ENCODE measurements around the gene ARHGAP30. TPM values are rescaled to one million over a fixed set of nuclear protein-coding genes. Genes with fewer than 3 reads are reported as not detected.

ARHGAP30 gene
- total RNA-seq, 2 experiments from 2014 or later: 277 to 281 TPM

DNA sequence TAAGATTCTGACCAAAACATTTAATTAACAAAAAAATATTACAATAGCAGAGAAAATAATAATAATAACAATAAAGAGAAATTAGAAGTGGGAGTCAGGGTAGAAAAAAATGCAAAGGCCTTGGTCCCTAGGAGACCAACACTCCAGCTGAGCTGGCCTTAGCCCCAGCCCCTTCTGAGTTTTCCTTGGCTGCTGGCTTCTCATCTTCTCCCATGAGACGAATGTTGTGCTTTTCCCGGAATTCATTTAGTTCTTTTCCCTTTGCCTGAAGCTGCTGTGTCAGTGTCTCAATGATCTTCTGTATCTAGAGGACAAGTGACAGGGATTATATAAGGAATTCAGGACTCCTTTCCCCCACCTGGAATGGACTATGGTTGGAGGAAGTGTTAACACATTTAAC is 30.9 kb upstream of the ARHGAP30 start:
- ChIA-PET CTCF (interaction anchor here (9.8 kb wide), 1 partner anchor 28 kb away, joined by 292 read pairs; the partner anchor contains the start of gene ARHGAP30), POLR2A (interaction anchor here (0.6 to 6.0 kb wide), 6 partner anchors 16 to 300 kb away, joined by 3 to 86 read pairs (median 4); partner anchors contain the start of genes ARHGAP30, DEDD and USF1)
- H3K27me3 Mint-ChIP-seq (ENCODE audit: low read depth): peaks cover 2% of the 10 kb centered on the region
- peaks cover 28% of the 10 kb centered on the region for H3K4me1 Mint-ChIP-seq (ENCODE audit: low read depth)
- no peaks in the 10 kb centered on the region for H3K9me3 Mint-ChIP-seq (ENCODE audit: insufficient read depth)
- ATAC-seq: no peak
- H3K27ac Mint-ChIP-seq: no peak overlapping the region
- H3K4me3 Mint-ChIP-seq: no peak overlapping the region
- DNase-seq: no peak
- H3K36me3 Mint-ChIP-seq (ENCODE audit: low read depth): peaks cover 29% of the 10 kb centered on the region

DNA sequence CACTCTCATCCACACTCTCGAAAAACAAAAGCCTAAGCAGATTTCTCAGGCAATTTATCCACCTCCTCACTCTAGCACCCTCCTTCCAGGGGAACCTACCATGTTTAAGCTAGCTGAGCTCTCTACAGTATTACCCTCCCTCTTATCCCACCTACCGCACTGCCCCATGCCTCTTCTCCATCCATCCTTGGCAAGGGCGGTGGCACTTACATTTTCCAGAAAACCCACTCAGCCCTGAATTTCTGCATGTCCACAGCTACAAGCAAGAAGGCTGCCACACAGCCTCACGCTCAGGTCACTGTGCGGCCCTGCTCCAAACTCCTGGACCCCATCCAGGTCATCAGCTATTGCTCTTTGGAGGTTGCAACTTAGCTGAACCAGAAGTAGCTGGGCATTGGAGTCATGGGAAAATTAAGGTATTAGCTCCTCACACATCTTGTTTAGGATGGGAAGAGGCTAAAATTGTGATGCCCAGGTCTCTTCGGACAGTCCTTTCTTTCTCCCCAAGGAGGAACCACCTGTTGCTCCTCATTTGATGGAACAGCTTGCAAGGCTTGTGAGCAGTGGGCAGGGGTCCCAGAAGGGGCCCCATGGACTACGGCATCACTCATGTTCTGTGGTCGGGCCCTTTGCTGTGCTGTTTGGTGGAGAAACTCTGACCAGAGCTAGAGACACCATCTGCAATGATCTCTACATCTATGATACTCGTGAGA is 29.6 kb upstream of the ARHGAP30 start:
- peaks cover 2% of the 10 kb centered on the region for H3K27me3 Mint-ChIP-seq (ENCODE audit: low read depth)
- peaks cover 28% of the 10 kb centered on the region for H3K4me1 Mint-ChIP-seq (ENCODE audit: low read depth)
- H3K9me3 Mint-ChIP-seq (ENCODE audit: insufficient read depth): no peaks in the 10 kb centered on the region
- ChIA-PET CTCF (interaction anchor here (0.6 to 9.8 kb wide), 15 partner anchors 13 to 110 kb away, joined by 3 to 292 read pairs (median 4); partner anchors contain the start of genes ARHGAP30, DEDD and USF1), POLR2A (interaction anchor here (0.6 to 6.0 kb wide), 8 partner anchors 29 to 719 kb away, joined by 3 to 86 read pairs (median 5); partner anchors contain the start of genes ARHGAP30, DEDD, TSTD1 and USF1)
- DNase-seq (no peak), ATAC-seq (no peak)
- peak overlapping the region; percentile 64 for H3K27ac Mint-ChIP-seq
- H3K36me3 Mint-ChIP-seq (ENCODE audit: low read depth): peaks cover 29% of the 10 kb centered on the region
- H3K4me3 Mint-ChIP-seq: peak overlapping the region; percentile 74

DNA sequence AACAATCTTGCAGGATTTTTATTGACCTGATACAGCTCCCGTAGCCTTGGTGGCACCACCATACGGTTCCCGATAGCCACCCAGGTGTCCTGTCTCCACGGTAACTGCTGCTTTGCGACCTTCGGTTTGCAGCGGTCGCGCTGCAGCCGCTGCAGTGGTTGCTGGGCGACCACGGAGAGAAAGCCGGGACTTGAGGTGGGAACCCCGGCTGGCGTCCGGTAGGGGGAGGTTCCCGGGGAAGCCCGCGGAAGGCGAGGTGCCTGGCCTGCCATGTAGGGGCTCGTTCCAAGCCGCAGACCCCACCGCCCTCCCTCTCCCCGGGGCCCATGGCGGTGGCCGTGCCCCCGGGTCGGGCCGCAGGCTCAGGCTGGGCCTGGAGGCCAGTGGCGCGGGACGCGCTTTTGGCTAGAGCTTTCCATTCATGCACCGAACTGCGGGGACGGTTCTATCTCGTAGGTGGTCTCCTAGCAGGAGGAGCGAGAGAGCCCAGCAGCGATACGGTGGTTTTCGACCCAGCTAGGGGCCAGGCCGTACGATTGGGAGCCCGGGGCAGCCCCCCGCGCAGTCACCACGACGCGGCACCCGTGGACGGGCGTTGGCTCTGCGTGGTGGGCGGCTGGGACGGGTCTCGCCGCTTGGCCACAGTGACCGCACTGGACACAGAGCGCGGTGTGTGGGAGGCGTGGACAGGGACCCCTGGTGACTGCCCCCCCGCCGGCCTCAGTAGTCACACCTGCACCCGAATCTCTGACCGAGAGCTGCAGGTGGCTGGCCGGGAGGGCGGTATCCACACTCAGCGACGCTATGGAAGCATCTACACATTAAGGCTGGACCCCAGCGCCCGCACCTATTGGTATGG is 28.7 kb upstream of the ARHGAP30 start, which contains the start of gene KLHDC9:
TSS of gene KLHDC9 (plus strand) at position 152 of the 859 bp plus-strand sequence. CDS start at position 327, 175 bp downstream.
- Mint-ChIP-seq H3K27ac (peak within 1 kb of the TSS; percentile 91), H3K4me1 (ENCODE audit: low read depth) (peaks cover 30% of the 10 kb centered on the region), H3K27me3 (ENCODE audit: low read depth) (peaks cover 2% of the 10 kb centered on the region), H3K4me3 (peak within 1 kb of the TSS; percentile 80), H3K9me3 (ENCODE audit: insufficient read depth) (no peaks in the 10 kb centered on the region), H3K36me3 (ENCODE audit: low read depth) (peaks cover 25% of the 10 kb centered on the region)
- ChIA-PET CTCF (interaction anchor here (0.6 to 9.8 kb wide), 33 partner anchors 9 to 375 kb away, joined by 3 to 292 read pairs (median 4); partner anchors contain the start of genes ARHGAP30, DEDD, ITLN2 and NECTIN4), POLR2A (interaction anchor here (0.6 to 6.0 kb wide), 20 partner anchors 11 to 718 kb away, joined by 3 to 86 read pairs (median 4); partner anchors contain the start of genes ARHGAP30, DEDD, F11R and NIT1)
- DNase-seq (peak; percentile 86), ATAC-seq (peak; percentile 78)

DNA sequence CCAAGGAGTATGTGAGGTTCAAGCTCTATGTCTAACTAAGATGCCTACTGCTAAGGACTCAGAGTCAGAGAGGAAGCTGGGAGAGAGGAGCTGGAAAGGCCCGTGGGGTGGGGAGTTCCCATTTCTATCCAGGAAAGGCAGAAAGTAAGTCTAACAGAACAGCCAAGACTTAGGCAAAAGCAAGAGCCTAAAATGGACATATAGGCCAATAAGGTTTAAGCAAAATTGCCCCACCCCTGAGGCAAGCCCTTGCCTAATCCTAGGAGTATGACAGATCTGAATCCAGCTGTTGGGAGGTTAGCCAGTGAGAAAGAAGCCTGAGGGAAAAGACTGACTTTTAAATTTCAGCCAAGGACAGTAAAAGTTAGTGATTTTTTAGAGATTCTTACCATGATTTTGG is 26.8 kb upstream of the ARHGAP30 start:
- H3K27ac Mint-ChIP-seq: no peak overlapping the region
- ATAC-seq (no peak), DNase-seq (no peak)
- H3K36me3 Mint-ChIP-seq (ENCODE audit: low read depth): peaks cover 19% of the 10 kb centered on the region
- CTCF ChIA-PET: interaction anchor here (1.1 to 9.8 kb wide), 27 partner anchors 11 to 371 kb away, joined by 3 to 292 read pairs (median 7); partner anchors contain the start of genes ARHGAP30, F11R, ITLN2 and NIT1
- POLR2A ChIA-PET: interaction anchor here (0.6 to 6.0 kb wide), 6 partner anchors 17 to 75 kb away, joined by 3 to 86 read pairs (median 6); partner anchors contain the start of genes ARHGAP30, NIT1, PFDN2 and USF1
- H3K4me3 Mint-ChIP-seq: no peak overlapping the region
- H3K27me3 Mint-ChIP-seq (ENCODE audit: low read depth): peaks cover 2% of the 10 kb centered on the region
- no peaks in the 10 kb centered on the region for H3K9me3 Mint-ChIP-seq (ENCODE audit: insufficient read depth)
- H3K4me1 Mint-ChIP-seq (ENCODE audit: low read depth): peaks cover 46% of the 10 kb centered on the region

DNA sequence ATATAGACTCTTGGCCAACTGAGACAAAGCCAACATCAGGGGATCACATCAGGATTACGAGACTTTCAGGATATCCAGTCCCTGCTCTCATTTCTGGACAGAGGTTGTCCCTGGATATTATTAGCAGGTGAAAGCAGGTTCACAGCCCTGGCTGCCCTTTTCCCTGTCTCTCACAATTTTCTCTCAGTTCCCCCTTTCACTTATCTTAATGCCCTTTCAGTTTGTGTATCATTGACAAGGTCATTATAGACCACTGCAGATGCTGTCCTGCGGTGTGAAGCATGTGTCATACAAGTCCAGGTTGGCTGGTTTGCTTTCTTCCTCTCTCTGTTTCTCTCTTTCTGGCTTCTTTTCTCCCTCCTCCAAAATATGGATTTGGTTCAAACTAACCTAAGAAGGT is 26.3 kb upstream of the ARHGAP30 start:
- no peaks in the 10 kb centered on the region for H3K9me3 Mint-ChIP-seq (ENCODE audit: insufficient read depth)
- peaks cover 2% of the 10 kb centered on the region for H3K27me3 Mint-ChIP-seq (ENCODE audit: low read depth)
- CTCF ChIA-PET: interaction anchor here (1.5 to 9.8 kb wide), 11 partner anchors 10 to 145 kb away, joined by 5 to 292 read pairs (median 12); partner anchors contain the start of genes ARHGAP30, ITLN2, PPOX and USF1
- H3K4me1 Mint-ChIP-seq (ENCODE audit: low read depth): peaks cover 47% of the 10 kb centered on the region
- POLR2A ChIA-PET: interaction anchor here (0.6 to 6.0 kb wide), 2 partner anchors 26 to 206 kb away, joined by 3 to 86 read pairs; partner anchors contain the start of gene ARHGAP30
- DNase-seq (no peak), ATAC-seq (no peak)
- H3K36me3 Mint-ChIP-seq (ENCODE audit: low read depth): peaks cover 15% of the 10 kb centered on the region
- H3K4me3 Mint-ChIP-seq: no peak overlapping the region
- H3K27ac Mint-ChIP-seq: no peak overlapping the region

DNA sequence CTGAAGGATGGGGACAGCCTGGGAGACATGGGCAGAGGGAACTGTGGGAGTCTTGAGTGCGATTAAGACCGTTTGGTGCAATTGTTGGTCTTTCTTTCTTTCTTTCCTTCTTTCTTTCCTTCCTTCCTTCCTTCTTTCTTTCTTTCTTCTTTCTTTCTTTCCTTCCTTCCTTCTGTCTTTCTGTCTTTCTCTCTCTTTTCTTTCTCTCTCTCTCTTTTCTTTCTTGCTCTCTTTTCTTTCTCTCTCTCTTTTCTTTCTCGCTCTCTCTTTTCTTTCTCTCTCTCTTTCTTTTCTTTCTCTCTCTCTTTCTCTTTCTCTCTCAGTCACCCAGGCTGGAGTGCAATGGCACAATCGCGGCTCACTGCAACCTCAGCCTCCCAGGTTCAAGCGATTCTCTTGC is 25.5 kb upstream of the ARHGAP30 start:
- Mint-ChIP-seq H3K4me3 (no peak overlapping the region), H3K36me3 (ENCODE audit: low read depth) (peaks cover 14% of the 10 kb centered on the region), H3K9me3 (ENCODE audit: insufficient read depth) (no peaks in the 10 kb centered on the region), H3K4me1 (ENCODE audit: low read depth) (peaks cover 55% of the 10 kb centered on the region), H3K27me3 (ENCODE audit: low read depth) (peaks cover 2% of the 10 kb centered on the region), H3K27ac (no peak overlapping the region)
- ATAC-seq (no peak), DNase-seq (no peak)
- CTCF ChIA-PET: interaction anchor here (2.2 to 9.8 kb wide), 6 partner anchors 10 to 141 kb away, joined by 10 to 292 read pairs (median 35); partner anchors contain the start of genes ARHGAP30, ITLN2 and USF1
- POLR2A ChIA-PET: interaction anchor here (0.6 to 3.0 kb wide), 3 partner anchors 25 to 207 kb away, joined by 3 to 12 read pairs (median 4); partner anchors contain the start of gene ARHGAP30

DNA sequence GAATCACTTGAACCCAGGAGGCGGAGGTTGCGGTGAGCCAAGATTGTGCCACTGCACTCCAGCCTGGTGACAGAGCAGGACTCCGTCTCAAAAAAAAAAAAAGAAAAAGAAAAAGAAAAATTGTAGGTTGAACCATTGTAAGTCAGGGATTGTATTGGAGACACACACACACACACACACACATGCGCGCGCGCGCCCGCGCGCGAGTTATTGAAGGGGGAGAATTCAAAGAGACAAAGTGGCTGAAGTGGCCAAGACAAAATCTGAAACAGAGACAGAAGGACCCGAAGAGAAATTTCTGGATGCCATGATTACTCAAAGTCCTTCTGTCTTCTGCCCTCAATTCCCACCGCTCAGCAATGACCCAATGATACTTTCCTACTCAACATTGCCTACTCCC is 24.8 kb upstream of the ARHGAP30 start:
- Mint-ChIP-seq H3K9me3 (ENCODE audit: insufficient read depth) (no peaks in the 10 kb centered on the region), H3K36me3 (ENCODE audit: low read depth) (peaks cover 8% of the 10 kb centered on the region), H3K27ac (no peak overlapping the region), H3K4me1 (ENCODE audit: low read depth) (peaks cover 57% of the 10 kb centered on the region), H3K4me3 (no peak overlapping the region), H3K27me3 (ENCODE audit: low read depth) (peaks cover 2% of the 10 kb centered on the region)
- ChIA-PET CTCF (interaction anchor here (4.6 to 9.8 kb wide), 3 partner anchors 21 to 99 kb away, joined by 52 to 292 read pairs (median 100); partner anchors contain the start of genes ARHGAP30 and USF1), POLR2A (interaction anchor here (0.9 to 3.0 kb wide), 2 partner anchors 24 to 29 kb away, joined by 4 to 12 read pairs; partner anchors contain the start of gene ARHGAP30)
- ATAC-seq (no peak), DNase-seq (no peak)

DNA sequence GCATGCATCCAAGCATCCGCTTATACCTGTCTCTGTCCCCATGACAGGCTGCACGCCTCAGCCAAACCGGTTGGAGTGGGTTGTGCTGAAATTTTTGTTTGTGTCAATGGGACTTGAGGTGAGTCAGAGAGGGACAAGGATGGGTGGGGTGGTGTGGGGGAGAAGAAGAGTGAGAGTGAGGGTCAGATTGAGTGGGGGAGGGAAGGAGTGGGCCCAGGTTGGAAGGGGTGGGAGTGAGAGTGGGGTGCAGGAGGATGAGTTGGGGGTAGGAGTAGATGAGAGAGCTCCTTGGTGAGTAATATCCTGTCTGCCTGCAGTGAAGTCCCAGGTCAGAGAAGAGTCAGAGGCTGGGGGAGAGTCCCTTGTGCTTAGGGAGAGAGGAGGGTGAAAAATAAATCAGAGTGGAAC is 22.9 kb upstream of the ARHGAP30 start:
- DNase-seq: no peak
- Mint-ChIP-seq H3K27ac (peak overlapping the region; percentile 27), H3K27me3 (ENCODE audit: low read depth) (peaks cover 2% of the 10 kb centered on the region), H3K4me1 (ENCODE audit: low read depth) (peaks cover 46% of the 10 kb centered on the region), H3K4me3 (no peak overlapping the region), H3K36me3 (ENCODE audit: low read depth) (peaks cover 2% of the 10 kb centered on the region), H3K9me3 (ENCODE audit: insufficient read depth) (no peaks in the 10 kb centered on the region)
- ChIA-PET CTCF (interaction anchor here (0.9 to 9.8 kb wide), 6 partner anchors 20 to 138 kb away, joined by 3 to 292 read pairs (median 5); partner anchors contain the start of genes ARHGAP30, ITLN2, NIT1 and PFDN2), POLR2A (interaction anchor here (1.3 to 3.0 kb wide), 3 partner anchors 22 to 47 kb away, joined by 4 to 12 read pairs (median 12); partner anchors contain the start of genes ARHGAP30 and USF1)
- ATAC-seq: peak; percentile 33

DNA sequence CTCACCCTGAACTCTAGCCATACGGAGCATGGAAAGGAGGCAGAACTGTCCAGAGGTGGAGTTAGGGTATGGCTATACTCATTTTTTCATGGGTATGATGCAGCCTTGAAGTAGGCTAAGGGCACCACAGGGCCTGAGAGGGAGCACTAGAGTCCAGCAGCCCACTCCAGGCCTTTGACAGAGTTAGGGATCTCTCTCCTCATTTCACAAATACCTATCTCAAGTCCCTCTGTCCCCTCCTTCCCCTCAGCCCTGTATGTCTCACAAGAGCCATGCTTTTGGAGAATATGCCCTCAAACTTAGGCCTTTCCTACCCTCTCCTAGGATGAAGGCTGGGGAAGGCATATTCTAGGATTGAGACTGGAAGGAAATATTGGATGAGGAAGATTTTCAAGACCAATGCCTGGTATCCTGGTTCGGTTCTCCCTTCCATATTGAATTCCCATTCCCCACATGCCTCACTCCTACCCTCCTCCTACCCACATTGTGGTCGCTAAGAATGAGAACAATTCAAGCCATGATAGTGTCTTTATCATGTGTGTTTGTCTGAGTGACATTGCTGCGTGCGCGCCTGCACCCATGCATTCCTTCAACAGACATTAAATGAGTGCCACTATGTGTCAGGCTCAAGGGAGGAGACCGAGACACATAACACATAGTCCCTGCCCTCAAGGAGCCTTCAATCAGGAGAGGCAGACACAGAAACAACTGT is 22.3 kb upstream of the ARHGAP30 start:
- DNase-seq: no peak
- peaks cover 39% of the 10 kb centered on the region for H3K4me1 Mint-ChIP-seq (ENCODE audit: low read depth)
- H3K36me3 Mint-ChIP-seq (ENCODE audit: low read depth): no peaks in the 10 kb centered on the region
- H3K4me3 Mint-ChIP-seq: no peak overlapping the region
- no peaks in the 10 kb centered on the region for H3K9me3 Mint-ChIP-seq (ENCODE audit: insufficient read depth)
- ChIA-PET CTCF (interaction anchor here (0.9 to 9.8 kb wide), 5 partner anchors 19 to 138 kb away, joined by 3 to 292 read pairs (median 4); partner anchors contain the start of genes ARHGAP30 and ITLN2), POLR2A (interaction anchor here (1.3 to 3.0 kb wide), 3 partner anchors 22 to 46 kb away, joined by 4 to 12 read pairs (median 12); partner anchors contain the start of genes ARHGAP30 and USF1)
- no peak overlapping the region for H3K27ac Mint-ChIP-seq
- ATAC-seq: no peak
- no peaks in the 10 kb centered on the region for H3K27me3 Mint-ChIP-seq (ENCODE audit: low read depth)

DNA sequence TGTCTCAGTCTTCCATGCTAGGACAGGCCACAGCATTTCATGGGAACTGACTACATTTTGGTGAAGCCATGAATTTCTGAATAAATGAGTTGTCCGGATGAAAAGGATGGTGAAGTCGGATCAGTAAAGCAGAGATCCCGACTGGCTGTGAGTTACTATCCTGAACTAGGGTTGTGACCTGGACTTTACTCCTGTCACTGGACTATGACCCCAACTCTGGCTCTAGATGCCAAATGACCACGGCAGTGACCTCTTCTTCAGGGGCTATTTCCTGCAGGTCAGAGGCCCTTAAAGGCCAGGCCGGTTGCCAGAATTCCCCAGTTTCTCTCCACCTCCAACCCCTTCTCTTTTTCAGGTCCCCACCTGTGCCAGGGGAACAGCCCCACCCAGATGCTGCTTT is 21.4 kb upstream of the ARHGAP30 start:
- Mint-ChIP-seq H3K27me3 (ENCODE audit: low read depth) (no peaks in the 10 kb centered on the region), H3K36me3 (ENCODE audit: low read depth) (no peaks in the 10 kb centered on the region), H3K9me3 (ENCODE audit: insufficient read depth) (no peaks in the 10 kb centered on the region), H3K27ac (no peak overlapping the region), H3K4me1 (ENCODE audit: low read depth) (peaks cover 31% of the 10 kb centered on the region), H3K4me3 (no peak overlapping the region)
- no peak for DNase-seq
- CTCF ChIA-PET: no interaction called here
- POLR2A ChIA-PET: no interaction called here
- ATAC-seq: no peak
